ENCODE data around the gene CCNK. TPM values are rescaled to one million over a fixed set of nuclear protein-coding genes. Genes with fewer than 3 reads are reported as not detected.

Gene CCNK
- total and polyA plus RNA-seq, 2 of the 13 experiments (the other 11 are each of a cell fraction or from before 2014, with no cell fraction given), result 4.9 to 9.7 TPM

- TF ChIP-seq KIAA2018 (CRISPR knock-in tag; IDR thresholded peaks at IDR 0.05; ENCODE audit: borderline replicate concordance) (no peak), CENPT (CRISPR knock-in tag; IDR thresholded peaks at IDR 0.05; ENCODE audit: low read depth) (no peak), CEBPG (CRISPR knock-in tag; IDR thresholded peaks at IDR 0.05) (peak; percentile 81), ZNF468 (CRISPR knock-in tag; IDR thresholded peaks at IDR 0.05) (no peak), UBTF (CRISPR knock-in tag; IDR thresholded peaks at IDR 0.05) (peak; percentile 65), ZNF556 (CRISPR knock-in tag; IDR thresholded peaks at IDR 0.05; ENCODE audit: borderline replicate concordance) (peak; percentile 97), ZNF382 (CRISPR knock-in tag; IDR thresholded peaks at IDR 0.05; ENCODE audit: borderline replicate concordance) (no peak), YY1 (IDR thresholded peaks at IDR 0.05; ENCODE audit: insufficient read depth, insufficient replicate concordance, low read depth, low read length) (no peak), ZBED4 (CRISPR knock-in tag; IDR thresholded peaks at IDR 0.05; ENCODE audit: borderline replicate concordance) (peak; percentile 98), CBX2 (IDR thresholded peaks at IDR 0.05; ENCODE audit: low read depth, low read length) (no peak), CBX2 (CRISPR knock-in tag; IDR thresholded peaks at IDR 0.05; ENCODE audit: low read depth) (no peak), TFDP2 (CRISPR knock-in tag; IDR thresholded peaks at IDR 0.05) (peak; percentile 78)
Measured at GRCh38 chr14:99552572-99553216, 71.5 kb downstream of the CCNK start (continued).

Data from HepG2 (cell line).